HL-60 (cell line): ENCODE measurements around the gene PRDM16.

Experiments used
- DNase-seq, 2 experiments: peaks; one replicate each; pipeline ENCODE4 v3.0.0-alpha.2; 2010 to 2020; ENCODE audit warnings: low read depth in 1 of 2, low spot score in 1 of 2
- H3K27ac ChIP-seq: fragments of 250-450 bp; sonication (Bioruptor Pico); replicated peaks from 2 replicates; pipeline ENCODE4 v1.5.1; 2020; ENCODE audit warnings: mild to moderate bottlenecking, moderate library complexity
- H3K27me3 ChIP-seq: fragments of 250-450 bp; sonication (Bioruptor Pico); 2 replicates; pipeline ENCODE4 v1.5.1; 2021; ENCODE audit warnings: mild to moderate bottlenecking, moderate library complexity; ENCODE audit not compliant: insufficient read depth, poor library complexity, severe bottlenecking
- H3K4me3 ChIP-seq: replicated peaks from 2 replicates; pipeline ENCODE4 v1.5.1; 2011; ENCODE audit warnings: mild to moderate bottlenecking, control low read depth, low read length; ENCODE audit not compliant: insufficient read depth
- CTCF ChIP-seq: IDR thresholded peaks from one replicate; pipeline ENCODE4 v1.5.1; 2011; ENCODE audit warnings: low read length, control low read depth, inconsistent platforms; ENCODE audit not compliant: insufficient read depth
- GABPA ChIP-seq: IDR thresholded peaks from 2 replicates; pipeline ENCODE4 v1.6.1; 2012; ENCODE audit warnings: low read depth
- POLR2AphosphoS5 ChIP-seq: IDR thresholded peaks from 2 replicates; pipeline ENCODE4 v1.6.1; 2012; ENCODE audit warnings: low read depth
- REST ChIP-seq: IDR thresholded peaks from 2 replicates; pipeline ENCODE4 v1.6.1; 2012; ENCODE audit warnings: low read depth; ENCODE audit not compliant: insufficient replicate concordance
- SPI1 ChIP-seq: IDR thresholded peaks from 2 replicates; pipeline ENCODE4 v1.6.1; 2012; ENCODE audit warnings: low read depth, mild to moderate bottlenecking, borderline replicate concordance

The PRDM16 gene

GRCh38 chr1:3166206-3166918, 97.4 kb downstream of the PRDM16 start:
- Histone ChIP-seq H3K27me3 (peaks cover 9% of the 10 kb centered on the region), H3K27ac (no peak overlapping the region), H3K4me3 (no peak overlapping the region)
- DNase-seq = no peak
- TF ChIP-seq CTCF (no peak), POLR2AphosphoS5 (no peak), REST (no peak), SPI1 (no peak), GABPA (no peak)

GRCh38 chr1:3167255-3167654, 98.3 kb downstream of the PRDM16 start:
- H3K27me3 ChIP-seq = peaks cover 9% of the 10 kb centered on the region

More at GRCh38 chr1:3167255-3167654, 98.3 kb downstream of the PRDM16 start:
- Histone ChIP-seq H3K27ac (no peak overlapping the region), H3K4me3 (no peak overlapping the region)
- DNase-seq = no peak
- TF ChIP-seq REST (no peak), GABPA (no peak), POLR2AphosphoS5 (no peak), CTCF (no peak), SPI1 (no peak)
